ENCODE measurements around the gene ITGA1. TPM values are rescaled to one million over a fixed set of nuclear protein-coding genes. Genes with fewer than 3 reads are reported as not detected.

The ITGA1 gene
- total and polyA plus RNA-seq, 2 donors (not counting 1 experiment from before 2014, with no cell fraction given) = 0.74 TPM; not detected in 1

DNA sequence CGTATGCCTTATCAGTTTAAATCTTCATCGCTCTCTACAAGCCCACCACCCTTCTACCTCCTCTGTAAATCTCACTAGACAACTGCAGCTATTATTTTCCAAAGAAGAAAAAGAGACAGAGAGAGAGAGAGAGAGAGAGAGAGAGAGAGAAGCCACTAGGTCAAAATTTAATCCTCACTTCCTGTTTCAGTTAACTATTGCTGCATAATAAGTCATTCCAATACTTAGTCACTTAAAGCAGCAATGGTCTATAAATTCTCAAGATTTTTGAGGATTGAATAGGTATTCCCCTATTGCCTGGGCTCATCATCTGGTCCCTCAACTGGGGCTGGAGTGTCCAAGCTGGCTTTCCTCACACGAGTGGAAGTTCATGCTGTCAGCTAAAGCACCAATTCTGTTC, 68.8 kb downstream of the ITGA1 start:
- Histone ChIP-seq H3K79me2 (ENCODE audit: control insufficient read depth, insufficient read depth, low read length) (no peaks in the 10 kb centered on the region), H3K27me3 (replicated peaks in 1 of 4; ENCODE audit: control extremely low read depth in 1 of 4, control insufficient read depth in 3 of 4, insufficient read depth in 4 of 4, low read length in 3 of 4) (no peaks in the 10 kb centered on the region), H3K4me2 (replicated peaks; ENCODE audit: low read depth, low read length, poor library complexity, severe bottlenecking) (no peak overlapping the region), H3K9me3 (ENCODE audit: control extremely low read depth in 1 of 3, control insufficient read depth in 2 of 3, insufficient read depth in 1 of 3, low read length in 2 of 3) (no peaks in the 10 kb centered on the region), H3K4me3 (ENCODE audit: control extremely low read depth in 1 of 5, extremely low read depth in 1 of 5, insufficient read depth in 1 of 5, low read depth in 2 of 5, low read length in 4 of 5) (no peak overlapping the region), H3K36me3 (replicated peaks in 1 of 2; ENCODE audit: control extremely low read depth in 1 of 2, control insufficient read depth in 1 of 2, extremely low read depth in 1 of 2, insufficient read depth in 2 of 2, low read length in 1 of 2) (no peaks in the 10 kb centered on the region), H4K20me1 (ENCODE audit: control insufficient read depth, insufficient read depth, low read length, poor library complexity, severe bottlenecking) (no peaks in the 10 kb centered on the region), H3K9ac (ENCODE audit: low read length) (no peak overlapping the region), H3K4me1 (ENCODE audit: control insufficient read depth in 2 of 2, insufficient read depth in 2 of 2, low read length in 2 of 2) (no peaks in the 10 kb centered on the region), H2AFZ (ENCODE audit: insufficient read depth, low read depth, low read length, poor library complexity, severe bottlenecking) (no peak overlapping the region), H3K27ac (ENCODE audit: low read length in 2 of 2) (no peak overlapping the region)
- ATAC-seq (ENCODE audit: low read depth) (no peak), DNase-seq (no peak)
- Mint-ChIP-seq H3K4me3 (no peak overlapping the region), H3K27ac (no peak overlapping the region), H3K9me3 (ENCODE audit: insufficient read depth) (no peaks in the 10 kb centered on the region), H3K4me1 (no peaks in the 10 kb centered on the region), H3K27me3 (no peaks in the 10 kb centered on the region)
- 87% methylated on average over 1 of the region's 3 CpGs for WGBS (ENCODE audit: insufficient coverage)
- POLR2A ChIA-PET = no interaction called here
- intact Hi-C loops (cut with micrococcal nuclease) = no loop called here
- TF ChIP-seq, protein P1, sequence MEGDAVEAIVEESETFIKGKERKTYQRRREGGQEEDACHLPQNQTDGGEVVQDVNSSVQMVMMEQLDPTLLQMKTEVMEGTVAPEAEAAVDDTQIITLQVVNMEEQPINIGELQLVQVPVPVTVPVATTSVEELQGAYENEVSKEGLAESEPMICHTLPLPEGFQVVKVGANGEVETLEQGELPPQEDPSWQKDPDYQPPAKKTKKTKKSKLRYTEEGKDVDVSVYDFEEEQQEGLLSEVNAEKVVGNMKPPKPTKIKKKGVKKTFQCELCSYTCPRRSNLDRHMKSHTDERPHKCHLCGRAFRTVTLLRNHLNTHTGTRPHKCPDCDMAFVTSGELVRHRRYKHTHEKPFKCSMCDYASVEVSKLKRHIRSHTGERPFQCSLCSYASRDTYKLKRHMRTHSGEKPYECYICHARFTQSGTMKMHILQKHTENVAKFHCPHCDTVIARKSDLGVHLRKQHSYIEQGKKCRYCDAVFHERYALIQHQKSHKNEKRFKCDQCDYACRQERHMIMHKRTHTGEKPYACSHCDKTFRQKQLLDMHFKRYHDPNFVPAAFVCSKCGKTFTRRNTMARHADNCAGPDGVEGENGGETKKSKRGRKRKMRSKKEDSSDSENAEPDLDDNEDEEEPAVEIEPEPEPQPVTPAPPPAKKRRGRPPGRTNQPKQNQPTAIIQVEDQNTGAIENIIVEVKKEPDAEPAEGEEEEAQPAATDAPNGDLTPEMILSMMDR (IDR thresholded peaks at IDR 0.05) = no peak
- TF ChIP-seq EZH2 (IDR thresholded peaks at IDR 0.05; ENCODE audit: borderline replicate concordance, insufficient read depth, low read depth, low read length, poor library complexity, severe bottlenecking) = no peak
- CTCF ChIA-PET = no interaction called here

DNA sequence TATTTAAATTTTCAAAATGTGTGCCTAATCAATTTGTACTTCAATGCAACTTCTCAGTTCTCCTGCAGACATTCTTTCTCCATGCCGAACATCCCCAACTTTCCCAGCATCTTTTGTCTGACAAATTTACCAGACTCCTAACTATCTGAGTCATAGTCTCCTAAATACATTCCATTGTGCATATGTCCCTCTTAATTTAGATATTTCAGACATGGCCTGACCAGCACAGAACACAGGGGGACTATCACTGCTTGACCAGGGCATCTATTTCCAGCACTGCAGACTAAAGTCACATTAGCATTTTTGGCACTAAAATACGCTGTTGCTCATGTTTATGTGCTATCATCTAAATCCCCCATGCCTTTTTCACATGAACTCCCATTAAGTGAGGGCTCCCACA, 71.9 kb downstream of the ITGA1 start:
- Histone ChIP-seq H3K4me1 (ENCODE audit: control insufficient read depth in 2 of 2, insufficient read depth in 2 of 2, low read length in 2 of 2) (no peaks in the 10 kb centered on the region), H3K4me3 (ENCODE audit: control extremely low read depth in 1 of 5, extremely low read depth in 1 of 5, insufficient read depth in 1 of 5, low read depth in 2 of 5, low read length in 4 of 5) (no peak overlapping the region), H3K27me3 (replicated peaks in 1 of 4; ENCODE audit: control extremely low read depth in 1 of 4, control insufficient read depth in 3 of 4, insufficient read depth in 4 of 4, low read length in 3 of 4) (no peaks in the 10 kb centered on the region), H3K4me2 (replicated peaks; ENCODE audit: low read depth, low read length, poor library complexity, severe bottlenecking) (no peak overlapping the region), H4K20me1 (ENCODE audit: control insufficient read depth, insufficient read depth, low read length, poor library complexity, severe bottlenecking) (no peaks in the 10 kb centered on the region), H3K9me3 (ENCODE audit: control extremely low read depth in 1 of 3, control insufficient read depth in 2 of 3, insufficient read depth in 1 of 3, low read length in 2 of 3) (no peaks in the 10 kb centered on the region), H3K9ac (ENCODE audit: low read length) (no peak overlapping the region), H3K79me2 (ENCODE audit: control insufficient read depth, insufficient read depth, low read length) (no peaks in the 10 kb centered on the region), H3K27ac (ENCODE audit: low read length in 2 of 2) (no peak overlapping the region), H2AFZ (ENCODE audit: insufficient read depth, low read depth, low read length, poor library complexity, severe bottlenecking) (no peak overlapping the region), H3K36me3 (replicated peaks in 1 of 2; ENCODE audit: control extremely low read depth in 1 of 2, control insufficient read depth in 1 of 2, extremely low read depth in 1 of 2, insufficient read depth in 2 of 2, low read length in 1 of 2) (no peaks in the 10 kb centered on the region)
- Mint-ChIP-seq H3K4me1 (no peaks in the 10 kb centered on the region), H3K27me3 (no peaks in the 10 kb centered on the region), H3K4me3 (no peak overlapping the region), H3K27ac (no peak overlapping the region), H3K9me3 (ENCODE audit: insufficient read depth) (no peaks in the 10 kb centered on the region)
- POLR2A ChIA-PET = no interaction called here
- WGBS (ENCODE audit: insufficient coverage) = 100% methylated on average over 1 of the region's 2 CpGs
- TF ChIP-seq, protein P1 (IDR thresholded peaks at IDR 0.05) = no peak
- no peak for TF ChIP-seq EZH2 (IDR thresholded peaks at IDR 0.05; ENCODE audit: borderline replicate concordance, insufficient read depth, low read depth, low read length, poor library complexity, severe bottlenecking)
- intact Hi-C loops (cut with micrococcal nuclease) = no loop called here
- no peak for DNase-seq
- CTCF ChIA-PET = no interaction called here
- no peak for ATAC-seq (ENCODE audit: low read depth)

All from B cell (primary cell).